HG03432 (cell line): Measurements from ENCODE around the gene DDRGK1.
A peak's percentile ranks its signal among the peaks of the same experiment; 100 is the strongest.

ENCODE experiments used
- ATAC-seq: cut with Tn5 transposase; IDR thresholded peaks from one replicate; pipeline ENCODE4 v1.9.1; 2021; ENCODE audit warnings: mild to moderate bottlenecking, moderate library complexity; ENCODE audit not compliant: unreplicated experiment

Gene DDRGK1

GRCh38 chr20:3167738-3168078, 36.8 kb downstream of the DDRGK1 start:
- no peak for ATAC-seq

GRCh38 chr20:3166913-3167342, 37.6 kb downstream of the DDRGK1 start:
- ATAC-seq, result no peak

- no peak for ATAC-seq
Observed at GRCh38 chr20:3166338-3166912, 38.1 kb downstream of the DDRGK1 start.

- ATAC-seq, result no peak
Observed at GRCh38 chr20:3165473-3166337, 38.8 kb downstream of the DDRGK1 start.

GRCh38 chr20:3164763-3165410, 39.6 kb downstream of the DDRGK1 start:
- ATAC-seq, result no peak

GRCh38 chr20:3164043-3164762, 40.3 kb downstream of the DDRGK1 start:
- ATAC-seq, result no peak

GRCh38 chr20:3163099-3164042, 41.1 kb downstream of the DDRGK1 start:
- no peak for ATAC-seq

GRCh38 chr20:3162080-3162611, 42.3 kb downstream of the DDRGK1 start:
- no peak for ATAC-seq

GRCh38 chr20:3161316-3162079, 43.0 kb downstream of the DDRGK1 start:
- no peak for ATAC-seq

- ATAC-seq, result no peak
Observed at GRCh38 chr20:3160418-3160817, 44.1 kb downstream of the DDRGK1 start.

- no peak for ATAC-seq
Observed at GRCh38 chr20:3158968-3159431, 45.5 kb downstream of the DDRGK1 start.

GRCh38 chr20:3157817-3158216, 46.7 kb downstream of the DDRGK1 start:
- ATAC-seq, result no peak

GRCh38 chr20:3156811-3157619, 47.5 kb downstream of the DDRGK1 start:
- ATAC-seq, result peak; percentile 60

- peak; percentile 49 for ATAC-seq
Observed at GRCh38 chr20:3152057-3152644, 52.3 kb downstream of the DDRGK1 start.

GRCh38 chr20:3150908-3151307, 53.6 kb downstream of the DDRGK1 start:
- ATAC-seq, result no peak

- no peak for ATAC-seq
Observed at GRCh38 chr20:3146732-3147341, 57.6 kb downstream of the DDRGK1 start.

- ATAC-seq, result no peak
Observed at GRCh38 chr20:3141757-3142156, 62.7 kb downstream of the DDRGK1 start.
